ENCODE data around the gene SIDT2. TPM values are rescaled to one million over a fixed set of nuclear protein-coding genes. Genes with fewer than 3 reads are reported as not detected.
"Not testable (repeated sequence)": the region's sequence is repeated elsewhere in the genome, so short reads cannot be mapped to it uniquely, and the experiment has no call there.

SIDT2 gene
- 37.0 TPM for total RNA-seq (2021; ENCODE audit: unreplicated experiment)
- 22.3 and 26.2 TPM in 2 replicates for polyA plus RNA-seq (2012)
- percentile 59 among the genes with signal in this experiment for Bru-seq, nascent RNA
- percentile 85 among the genes with signal in this experiment for BruChase-seq, experiment 1, labeled RNA remaining after a 6-hour chase
- percentile 78 among the genes with signal in this experiment for BruChase-seq, experiment 2, labeled RNA remaining after a 2-hour chase
- long read RNA-seq, partial matches to known transcripts = 13 of 26 reads
- long read RNA-seq, other reads (novel, unspliced or antisense) = 13 of 26 reads

DNA sequence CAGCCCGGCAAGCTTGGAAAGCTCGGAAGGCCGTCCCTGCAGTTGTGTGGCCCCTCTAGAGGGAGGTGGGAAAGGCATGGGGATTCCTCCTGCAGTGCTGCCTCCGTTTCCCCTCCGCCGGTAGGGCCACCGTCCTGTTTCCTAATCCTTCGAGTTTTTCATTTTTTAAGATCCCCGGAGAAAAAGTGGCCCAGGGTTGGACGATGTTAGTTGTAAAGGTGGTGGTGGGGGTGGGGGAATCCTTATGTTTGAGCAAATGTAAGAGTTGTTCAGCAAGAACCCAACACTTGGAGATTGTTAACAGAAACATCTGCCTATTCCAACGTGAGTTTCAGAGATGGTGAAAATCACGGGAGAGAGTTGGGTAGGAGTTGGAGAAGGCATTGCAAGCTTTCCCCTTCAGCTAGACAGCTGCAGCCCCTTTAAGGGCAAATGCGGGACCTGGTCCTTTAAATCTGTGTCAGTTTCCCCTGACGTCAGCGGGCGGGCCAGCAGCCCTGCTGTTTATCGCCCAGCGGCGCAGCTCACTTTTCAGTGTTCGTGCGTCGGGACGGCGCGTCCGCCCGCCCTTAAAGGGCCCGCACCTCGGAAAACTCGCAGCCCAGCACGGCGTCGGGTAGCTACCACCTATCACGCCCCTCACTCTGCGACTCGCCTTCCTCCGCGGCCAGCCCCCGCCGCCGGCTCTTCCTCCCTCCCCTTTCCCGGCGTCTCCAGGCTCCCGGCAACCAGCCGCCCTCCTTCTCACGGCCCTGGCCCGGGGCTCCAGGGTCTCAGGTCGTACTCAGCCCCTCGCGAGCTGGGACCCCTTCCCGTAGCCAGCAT, at the start of gene SIDT2:
Gene SIDT2 (plus strand): TSS at position 534 of the 825 bp plus-strand sequence. CDS start 521 bp downstream, outside the sequence.
- ATAC-seq = peak; percentile 85
- H3K27me3 ChIP-seq (ENCODE audit: insufficient read depth, low read length) = no peaks in the 10 kb centered on the region
- intact Hi-C loops (cut with micrococcal nuclease) = no loop called here
- peak within 1 kb of the TSS; percentile 69 for H3K27ac ChIP-seq (ENCODE audit: low read depth, low read length)
- no peaks in the 10 kb centered on the region for H4K20me1 ChIP-seq (ENCODE audit: insufficient read depth)
- CTCF ChIA-PET = interaction anchor here (0.9 to 5.3 kb wide), 4 partner anchors 44 to 342 kb away, joined by 3 to 30 read pairs (median 6); no protein-coding TSS in a partner anchor
- peak within 1 kb of the TSS; percentile 82 for H3K9ac ChIP-seq (ENCODE audit: low read length)
- peaks cover 41 to 62% of the 10 kb centered on the region in 2 experiments for H3K4me1 ChIP-seq (ENCODE audit: control insufficient read depth in 1 of 2, insufficient read depth in 2 of 2, low read length in 2 of 2)
- DNase-seq (ENCODE audit: low read depth, low spot score) = peak; percentile 81
- no peaks in the 10 kb centered on the region; a peak in 1 of 4 replicates for H3K36me3 ChIP-seq (ENCODE audit: control insufficient read depth in 1 of 2, insufficient read depth in 2 of 2, low read length in 2 of 2)
- peak within 1 kb of the TSS; percentile 89 for H3K4me2 ChIP-seq (ENCODE audit: low read length)
- no peaks in the 10 kb centered on the region for H3K9me3 ChIP-seq (ENCODE audit: control insufficient read depth in 1 of 2, insufficient read depth in 1 of 2, low read depth in 1 of 2, low read length in 2 of 2)
- no peaks in the 10 kb centered on the region for H3K79me2 ChIP-seq (ENCODE audit: insufficient read depth, low read length)
- no TSS peak for BruUV-seq (replicated peaks)
- TF ChIP-seq EZH2 (IDR thresholded peaks at IDR 0.05) = no peak
- TF ChIP-seq ZNF274 (IDR thresholded peaks at IDR 0.05; ENCODE audit: low read depth, low read length) = no peak
- TF ChIP-seq FOSL1 (IDR thresholded peaks at IDR 0.05; ENCODE audit: low read depth) = no peak
- peak; percentile 89 for TF ChIP-seq SIN3A (IDR thresholded peaks at IDR 0.05; ENCODE audit: low read depth)
- peak; percentile 45; the same call in 1 of the 2 replicates for TF ChIP-seq CBX3 (IDR thresholded peaks at IDR 0.05; ENCODE audit: low read depth)
- TF ChIP-seq POLR2AphosphoS5 (IDR thresholded peaks at IDR 0.05; ENCODE audit: low read depth, low read length) = peak; percentile 85
- no peak for TF ChIP-seq CEBPB (IDR thresholded peaks at IDR 0.05; ENCODE audit: low read depth)
- TF ChIP-seq, protein P1, sequence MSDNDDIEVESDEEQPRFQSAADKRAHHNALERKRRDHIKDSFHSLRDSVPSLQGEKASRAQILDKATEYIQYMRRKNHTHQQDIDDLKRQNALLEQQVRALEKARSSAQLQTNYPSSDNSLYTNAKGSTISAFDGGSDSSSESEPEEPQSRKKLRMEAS (IDR thresholded peaks at IDR 0.05) = peak; percentile 99
- TF ChIP-seq RAD21 (IDR thresholded peaks at IDR 0.05; ENCODE audit: low read depth) = no peak
- TF ChIP-seq, protein P2, sequence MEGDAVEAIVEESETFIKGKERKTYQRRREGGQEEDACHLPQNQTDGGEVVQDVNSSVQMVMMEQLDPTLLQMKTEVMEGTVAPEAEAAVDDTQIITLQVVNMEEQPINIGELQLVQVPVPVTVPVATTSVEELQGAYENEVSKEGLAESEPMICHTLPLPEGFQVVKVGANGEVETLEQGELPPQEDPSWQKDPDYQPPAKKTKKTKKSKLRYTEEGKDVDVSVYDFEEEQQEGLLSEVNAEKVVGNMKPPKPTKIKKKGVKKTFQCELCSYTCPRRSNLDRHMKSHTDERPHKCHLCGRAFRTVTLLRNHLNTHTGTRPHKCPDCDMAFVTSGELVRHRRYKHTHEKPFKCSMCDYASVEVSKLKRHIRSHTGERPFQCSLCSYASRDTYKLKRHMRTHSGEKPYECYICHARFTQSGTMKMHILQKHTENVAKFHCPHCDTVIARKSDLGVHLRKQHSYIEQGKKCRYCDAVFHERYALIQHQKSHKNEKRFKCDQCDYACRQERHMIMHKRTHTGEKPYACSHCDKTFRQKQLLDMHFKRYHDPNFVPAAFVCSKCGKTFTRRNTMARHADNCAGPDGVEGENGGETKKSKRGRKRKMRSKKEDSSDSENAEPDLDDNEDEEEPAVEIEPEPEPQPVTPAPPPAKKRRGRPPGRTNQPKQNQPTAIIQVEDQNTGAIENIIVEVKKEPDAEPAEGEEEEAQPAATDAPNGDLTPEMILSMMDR (IDR thresholded peaks at IDR 0.05 in 2 of 3, conservative IDR thresholded peaks at IDR 0.05 in 1 of 3; ENCODE audit: borderline replicate concordance in 1 of 3, insufficient read depth in 1 of 3, low read depth in 2 of 3, low read length in 2 of 3) = no peak
- TF ChIP-seq SP1 (IDR thresholded peaks at IDR 0.05; ENCODE audit: low read depth) = peak; percentile 96
- peak; percentile 82 for TF ChIP-seq TCF7L2 (IDR thresholded peaks at IDR 0.05; ENCODE audit: borderline replicate concordance, extremely low read depth, insufficient read depth, insufficient read length)
- RAD21 ChIA-PET (ENCODE audit: low non-redundant PET in 1 of 2, low total read pairs in 2 of 2, uncharacterized antibody in 2 of 2, unreplicated experiment in 2 of 2) = no interaction called here
- no peak within 1 kb of the TSS for H2AFZ ChIP-seq (ENCODE audit: low read depth, low read length, poor library complexity, severe bottlenecking)
- peak within 1 kb of the TSS; percentile 75 to 92 for H3K4me3 ChIP-seq (replicated peaks in 1 of 2; ENCODE audit: low read depth in 1 of 2, low read length in 2 of 2)
- POLR2A ChIA-PET = interaction anchor here (0.7 to 1.6 kb wide), 7 partner anchors 12 to 53 kb away, joined by 3 to 7 read pairs (median 3); partner anchors contain the start of genes PAFAH1B2 and PCSK7
- H3K9me2 ChIP-seq (ENCODE audit: insufficient read depth) = no peaks in the 10 kb centered on the region

DNA sequence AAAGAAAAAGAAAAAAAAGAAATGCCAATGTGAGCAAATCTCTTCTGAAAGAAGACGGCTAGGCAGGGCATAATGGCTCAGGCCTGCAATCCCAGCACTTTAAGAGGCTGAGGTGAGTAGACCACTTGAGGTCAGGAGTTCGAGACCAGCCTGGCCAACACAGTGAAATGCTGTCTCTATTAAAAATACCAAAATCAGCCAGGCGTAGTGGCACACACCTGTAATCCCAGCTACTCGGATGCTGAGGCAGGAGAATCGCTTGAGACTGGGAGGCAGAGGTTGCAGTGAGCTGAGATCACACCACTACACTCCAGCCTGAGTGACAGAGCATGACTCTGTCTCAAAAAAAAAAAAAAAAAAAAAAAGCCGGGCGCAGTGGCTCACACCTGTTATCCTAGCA, 48.1 kb upstream of the SIDT2 start:
- H4K20me1 ChIP-seq (ENCODE audit: insufficient read depth); H2AFZ ChIP-seq (ENCODE audit: low read depth, low read length, poor library complexity, severe bottlenecking); intact Hi-C loops (cut with micrococcal nuclease); H3K4me2 ChIP-seq (ENCODE audit: low read length); POLR2A ChIA-PET; H3K27me3 ChIP-seq (ENCODE audit: insufficient read depth, low read length); H3K4me3 ChIP-seq (replicated peaks in 1 of 2; ENCODE audit: low read depth in 1 of 2, low read length in 2 of 2); BruUV-seq (replicated peaks); DNase-seq (ENCODE audit: low read depth, low spot score); H3K9me3 ChIP-seq (ENCODE audit: control insufficient read depth in 1 of 2, insufficient read depth in 1 of 2, low read depth in 1 of 2, low read length in 2 of 2); H3K27ac ChIP-seq (ENCODE audit: low read depth, low read length); H3K36me3 ChIP-seq (ENCODE audit: control insufficient read depth in 1 of 2, insufficient read depth in 2 of 2, low read length in 2 of 2); H3K9ac ChIP-seq (ENCODE audit: low read length); ATAC-seq; H3K9me2 ChIP-seq (ENCODE audit: insufficient read depth); H3K79me2 ChIP-seq (ENCODE audit: insufficient read depth, low read length); RAD21 ChIA-PET (ENCODE audit: low non-redundant PET in 1 of 2, low total read pairs in 2 of 2, uncharacterized antibody in 2 of 2, unreplicated experiment in 2 of 2): not testable (repeated sequence)
- H3K4me1 ChIP-seq (ENCODE audit: control insufficient read depth in 1 of 2, insufficient read depth in 2 of 2, low read length in 2 of 2) = peaks cover 0 to 11% of the 10 kb centered on the region in 2 experiments; a peak in 2 of 4 replicates
- CTCF ChIA-PET = interaction anchor here (0.7 kb wide), 1 partner anchor 309 kb away, joined by 3 read pairs; no protein-coding TSS in a partner anchor
